GM23248 (cell line): ENCODE data around the gene DOK6.

Experiments used
- EZH2 ChIP-seq: fragments of 200-600 bp; sonication (generic); IDR thresholded peaks from 2 replicates; pipeline ENCODE4 v1.6.1; 2018; ENCODE audit warnings: antibody characterized with exemption, mild to moderate bottlenecking; ENCODE audit not compliant: insufficient read depth, poor library complexity, severe bottlenecking
- EZH2phosphoT487 ChIP-seq: fragments of 200-600 bp; sonication (generic); IDR thresholded peaks from 2 replicates; pipeline ENCODE4 v1.6.1; 2018; ENCODE audit warnings: antibody characterized with exemption, moderate library complexity, mild to moderate bottlenecking, low read depth; ENCODE audit not compliant: insufficient read depth

DNA sequence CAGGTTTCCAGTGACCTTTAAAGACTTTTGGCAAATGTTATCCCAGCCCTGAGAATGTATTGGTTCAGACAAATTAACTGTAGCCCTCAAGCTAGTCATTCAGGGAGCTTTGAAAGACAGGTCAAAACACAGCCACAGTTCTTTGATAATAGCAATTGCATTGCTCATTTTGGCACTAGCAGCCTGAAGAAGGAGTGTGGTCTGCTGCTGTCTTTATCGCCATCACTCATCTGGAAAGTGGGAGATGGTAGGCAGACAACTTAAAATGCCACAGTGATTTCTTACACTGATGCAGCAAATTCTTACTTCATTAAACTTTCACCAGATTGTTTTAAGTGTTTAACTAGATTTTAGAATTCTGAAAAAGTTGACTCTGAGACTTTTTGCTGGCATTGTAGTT lies 47.2 kb downstream of the DOK6 start:
- TF ChIP-seq EZH2 (no peak), EZH2phosphoT487 (no peak)
